ENCODE results near the gene RFX3.

Gene RFX3

DNA sequence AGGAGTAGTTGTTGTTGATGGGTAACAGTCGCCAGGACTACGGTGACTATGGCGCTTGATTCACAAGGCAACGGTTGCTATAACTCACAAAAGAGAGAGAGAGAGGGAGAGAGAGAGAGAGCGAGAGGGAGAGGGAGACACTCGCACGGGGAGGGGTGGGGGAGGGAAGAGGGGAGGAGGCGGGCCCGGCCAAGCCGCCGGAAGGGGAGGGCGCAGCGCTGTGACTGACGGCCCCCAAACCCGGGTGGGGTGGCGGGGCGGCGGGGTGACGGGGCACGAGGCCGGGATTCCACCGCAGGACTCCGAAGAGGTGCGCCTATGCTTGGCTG lies at the start of gene RFX3:
RFX3 (minus strand) TSS at position 166 of the 329 bp plus-strand sequence. CDS start 130,413 bp downstream, outside the sequence.
- peak; percentile 94 for DNase-seq

DNA sequence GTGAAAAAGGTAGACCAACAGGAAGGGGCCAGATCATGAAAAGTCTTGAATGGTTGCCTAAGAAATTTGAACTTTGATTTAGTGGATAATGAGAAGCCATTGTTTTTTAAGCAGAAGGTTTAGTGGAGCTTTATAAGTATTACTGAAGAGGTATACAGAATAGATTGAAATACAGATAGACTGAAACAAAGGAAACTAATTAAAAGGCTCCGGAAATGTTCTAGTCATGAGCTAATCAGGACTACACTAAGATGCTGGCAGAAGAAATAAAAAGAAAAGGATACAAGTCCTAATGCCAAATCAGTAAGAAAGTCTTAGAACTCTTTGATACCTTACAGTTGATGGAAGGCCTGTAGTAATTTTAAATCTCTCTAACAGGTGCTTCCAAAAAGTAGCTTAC lies 45.7 kb upstream of the RFX3 start:
- DNase-seq = no peak

- DNase-seq = no peak
These were observed 43.7 kb upstream of the RFX3 start for GRCh38 chr9:3569529-3569928.

GRCh38 chr9:3567988-3568387 lies 42.2 kb upstream of the RFX3 start:
- no peak for DNase-seq

- no peak for DNase-seq
These were observed 27.4 kb upstream of the RFX3 start for GRCh38 chr9:3553076-3553765.

DNA sequence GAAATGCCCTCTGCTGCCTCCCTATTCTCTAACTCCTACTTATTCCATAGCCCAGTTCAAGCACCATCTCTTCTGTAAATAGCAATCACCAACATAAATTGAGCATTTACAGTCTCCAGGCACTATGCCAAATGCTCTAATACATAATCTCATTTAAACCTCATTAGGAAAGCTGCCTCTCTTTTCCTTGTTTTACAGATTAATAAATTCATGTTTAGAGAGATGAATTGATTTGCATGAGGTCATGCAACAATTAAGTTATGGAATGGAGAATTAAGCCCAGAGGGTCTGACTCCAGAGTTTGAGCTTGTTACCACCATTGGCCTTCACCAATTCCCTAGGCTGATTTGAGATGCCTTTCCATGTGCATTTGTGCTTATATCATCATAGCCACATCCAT lies 23.4 kb upstream of the RFX3 start:
- DNase-seq = no peak

DNA sequence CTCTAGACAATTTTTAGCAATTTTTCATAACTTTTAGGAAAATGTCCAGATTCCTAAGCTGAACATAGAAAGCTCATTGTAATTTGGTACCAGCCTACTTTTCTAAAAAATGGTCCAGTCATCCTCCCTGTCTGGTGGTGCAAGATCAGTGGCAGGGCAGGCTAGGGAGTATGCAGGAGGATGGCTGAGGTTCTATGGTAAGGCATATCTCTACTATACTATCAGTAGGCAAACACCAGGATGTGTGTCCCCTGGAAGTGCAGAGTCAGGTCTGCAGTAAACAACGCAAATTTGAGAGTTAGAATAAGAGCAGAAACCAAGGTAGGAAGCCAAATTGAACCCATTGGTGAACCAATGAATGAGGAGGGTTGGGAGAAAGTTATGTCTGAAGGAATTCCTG lies 22.8 kb upstream of the RFX3 start:
- no peak for DNase-seq

DNA sequence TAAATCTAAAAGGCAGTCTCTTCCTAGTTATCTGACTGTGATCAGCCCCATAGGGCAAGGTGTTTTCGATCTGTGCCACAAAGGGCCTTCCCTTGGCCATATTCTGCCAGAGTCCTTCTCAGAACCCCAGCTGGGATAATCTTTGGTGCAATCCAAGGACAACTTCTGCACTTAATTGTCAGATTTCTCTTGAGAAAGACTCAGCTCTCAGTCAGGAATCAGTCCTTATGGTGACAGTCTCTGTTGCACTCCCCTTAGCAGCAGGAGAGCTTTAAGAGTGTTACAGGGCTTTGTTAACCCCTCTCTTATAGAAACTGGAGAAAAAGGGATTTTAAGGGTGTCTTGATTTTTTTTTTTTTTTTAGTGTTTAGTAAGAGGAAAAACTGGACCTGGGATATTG lies 15.4 kb upstream of the RFX3 start:
- no peak for DNase-seq

DNA sequence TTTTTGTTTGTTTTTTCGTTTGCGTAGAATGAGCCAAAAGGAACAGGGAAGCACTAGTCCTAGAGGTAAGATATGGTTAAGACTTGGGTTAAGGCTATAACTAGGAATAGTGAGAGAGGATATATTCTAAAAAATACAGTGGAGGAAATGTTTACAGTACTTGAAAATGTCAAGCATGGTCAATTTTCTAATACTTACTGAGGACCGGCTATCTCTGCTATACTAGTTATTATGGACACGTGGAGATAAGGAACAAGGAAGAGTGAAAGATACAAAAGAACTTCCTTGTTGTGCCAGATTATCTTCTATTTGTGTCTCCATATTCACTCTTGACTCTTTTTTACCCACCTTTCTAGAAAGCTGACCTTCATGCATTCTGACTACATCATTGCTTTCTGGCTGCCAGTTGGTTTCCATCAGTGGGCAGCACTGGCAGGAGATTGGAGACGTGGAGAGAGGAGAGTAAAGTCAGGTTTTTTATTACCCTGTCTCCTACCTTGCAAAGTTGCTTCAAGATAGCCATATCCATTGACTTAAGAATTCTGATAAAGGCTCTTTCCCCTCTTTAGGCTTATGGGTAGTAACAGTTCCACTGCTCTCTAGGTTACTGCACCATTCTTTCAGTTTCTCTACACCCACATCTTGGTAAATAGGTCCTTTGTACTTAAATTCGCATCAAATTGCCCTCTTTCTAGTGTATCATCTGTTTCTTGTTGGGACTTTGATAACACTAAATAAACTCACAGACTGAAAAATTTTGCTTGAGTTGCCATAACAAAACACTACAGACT lies 9.0 kb upstream of the RFX3 start:
- no peak for DNase-seq

GRCh38 chr9:3532158-3532557 lies 6.4 kb upstream of the RFX3 start:
- no peak for DNase-seq

DNA sequence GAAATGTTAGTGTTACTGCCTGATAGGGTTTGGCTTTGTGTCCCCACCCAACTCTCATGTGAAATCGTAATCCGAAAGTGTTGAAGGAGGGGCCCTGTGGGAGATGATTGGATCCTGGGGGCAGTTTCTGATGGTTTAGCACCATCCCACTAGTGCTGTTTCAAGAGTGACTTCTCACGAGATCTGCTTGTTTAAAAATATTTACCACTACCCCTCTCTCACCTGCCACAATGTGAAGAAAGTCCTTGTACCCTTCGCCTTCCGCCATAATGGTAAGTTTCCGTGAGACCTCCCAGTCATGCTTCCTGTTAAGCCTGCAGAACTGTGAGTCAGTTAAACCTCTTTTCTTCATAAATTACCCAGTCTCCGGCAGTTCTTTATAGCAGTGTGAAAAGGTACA lies 2.6 kb upstream of the RFX3 start:
- peak; percentile 53 for DNase-seq

DNA sequence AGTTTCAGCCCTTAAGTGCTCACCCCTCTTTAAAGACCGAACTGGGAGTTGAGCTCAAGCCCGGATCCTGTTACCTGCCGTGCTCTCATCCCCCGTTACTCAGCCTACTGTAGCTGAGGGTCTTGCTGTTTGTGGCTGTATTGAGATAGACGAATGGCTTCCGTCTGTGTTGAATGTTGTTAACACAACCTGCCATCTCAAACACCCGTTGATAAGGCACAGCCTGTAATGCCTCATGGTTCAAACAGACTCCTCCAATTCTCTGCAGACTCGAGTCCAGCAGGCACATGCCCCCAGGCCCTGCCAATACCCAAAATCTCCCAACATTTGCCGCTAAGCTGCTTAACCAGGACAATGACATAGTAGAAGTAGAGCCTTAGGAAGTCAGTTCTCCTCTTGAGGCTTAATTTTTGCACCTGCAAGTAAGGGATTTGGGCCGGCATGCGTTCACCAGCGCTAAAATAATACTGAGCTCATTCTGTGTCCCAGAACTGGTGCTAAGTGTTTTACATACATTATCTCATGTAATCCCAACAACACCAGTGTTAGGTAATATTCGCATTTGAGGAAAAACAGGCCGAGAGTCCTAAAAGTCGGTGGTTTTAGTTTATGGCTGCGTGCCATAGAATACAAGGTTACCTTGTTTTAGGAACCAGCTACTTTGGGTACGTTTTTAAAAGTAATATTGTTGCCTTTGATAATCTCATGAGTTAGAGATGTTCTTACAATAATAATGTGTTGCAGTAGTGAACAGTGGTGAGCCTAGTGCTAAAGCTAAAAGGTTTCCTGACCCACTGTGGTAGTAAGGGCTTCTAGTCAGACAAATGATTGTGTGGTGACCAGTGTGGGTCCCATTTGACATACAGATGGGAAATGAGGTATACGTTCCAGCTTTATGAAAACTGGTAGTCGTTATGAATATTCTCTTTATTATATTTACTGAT lies 1.5 kb upstream of the RFX3 start:
- no peak for DNase-seq

- DNase-seq = peak; percentile 91
These were observed 580 bp upstream of the RFX3 start for GRCh38 chr9:3526165-3526996.

DNA sequence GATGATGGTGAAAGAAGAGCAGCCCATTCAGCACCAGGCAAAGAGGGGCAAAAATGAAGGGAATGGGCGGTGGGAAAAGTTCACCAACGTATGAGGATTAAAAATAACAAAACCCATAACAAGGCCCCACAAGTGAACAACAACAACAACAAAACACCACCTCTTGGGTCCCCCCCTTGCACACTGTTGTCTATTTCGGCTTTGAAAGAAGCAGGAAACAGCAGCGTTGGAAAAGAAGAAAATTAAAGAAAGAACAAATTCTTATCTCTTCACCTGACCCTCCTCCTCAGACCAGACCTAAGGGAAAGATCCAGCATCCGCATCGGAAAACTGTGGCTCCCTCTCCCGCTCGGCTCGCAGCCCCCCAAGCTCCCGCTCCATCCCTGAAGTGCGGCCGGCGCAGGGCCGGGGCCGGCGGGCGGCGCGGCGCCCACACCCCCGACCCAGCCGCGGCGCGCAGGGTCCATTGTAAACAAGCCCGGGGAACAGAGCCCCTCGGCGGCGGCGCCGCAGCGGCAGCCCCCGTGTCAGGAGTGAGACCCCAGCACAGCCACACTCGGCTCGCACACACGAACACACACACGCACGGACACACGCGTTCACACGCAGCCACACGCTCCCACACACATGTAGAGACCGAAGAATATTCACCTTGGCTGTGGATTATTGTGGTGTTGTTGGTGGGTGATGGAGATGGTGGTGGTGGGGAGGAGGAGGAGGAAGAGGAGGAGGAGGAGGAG lies 535 bp downstream of the RFX3 start:
- DNase-seq = no peak

GRCh38 chr9:3521966-3522365 lies 3.8 kb downstream of the RFX3 start:
- DNase-seq = no peak

DNA sequence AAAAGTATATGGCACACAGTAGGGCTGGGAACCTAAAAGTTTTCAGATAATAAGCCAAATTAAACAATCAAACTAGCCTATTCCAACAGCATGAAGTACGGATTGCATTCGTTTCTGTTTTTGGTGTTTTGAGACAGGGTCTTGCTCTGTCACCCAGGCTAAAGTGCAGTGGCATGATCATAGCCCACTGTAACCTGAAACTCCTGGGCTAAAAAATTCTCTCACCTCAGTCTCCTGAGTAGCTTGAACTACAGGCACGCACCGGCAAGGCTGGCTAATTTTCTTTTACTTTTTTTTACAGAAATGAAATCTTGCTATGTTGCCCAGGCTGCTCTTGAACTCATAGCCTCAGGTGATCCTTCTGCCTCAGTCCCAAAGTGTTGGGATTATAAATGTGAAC lies 5.2 kb downstream of the RFX3 start:
- DNase-seq = no peak

- DNase-seq = no peak
These were observed 8.3 kb downstream of the RFX3 start for GRCh38 chr9:3517377-3518048.

DNA sequence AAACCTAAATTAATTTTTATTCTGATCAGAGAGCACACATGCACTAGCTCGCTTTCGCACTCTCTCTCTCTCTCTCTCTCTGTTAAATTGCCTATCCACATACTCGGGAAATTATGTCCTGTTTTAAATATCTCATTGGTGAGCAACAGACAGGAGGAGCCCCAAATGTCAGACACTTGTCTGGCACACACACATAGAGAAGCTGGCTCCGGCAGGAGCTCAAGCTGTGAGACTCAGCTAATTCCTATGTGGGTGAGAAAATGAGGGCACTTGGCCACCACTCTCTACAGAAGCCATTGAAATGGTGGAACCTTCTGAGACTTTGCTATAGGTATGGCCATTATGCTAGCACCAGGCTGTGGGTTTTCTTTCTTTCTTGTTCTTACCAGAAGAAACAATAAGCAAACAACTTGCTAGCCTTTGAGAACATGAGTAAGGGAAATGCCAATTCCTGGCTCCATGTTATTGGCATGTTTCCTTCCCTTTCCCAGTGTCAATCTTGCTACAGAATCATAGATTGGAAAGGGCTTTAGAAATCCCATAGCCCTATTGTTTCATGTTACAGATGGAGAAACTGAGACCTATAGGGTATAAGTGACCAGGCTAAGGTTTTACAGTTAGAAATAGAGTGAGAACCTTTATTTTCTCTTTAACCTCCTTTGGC lies 9.0 kb downstream of the RFX3 start:
- DNase-seq = no peak

GRCh38 chr9:3515405-3515804 lies 10.4 kb downstream of the RFX3 start:
- DNase-seq = no peak

GRCh38 chr9:3514786-3515185 lies 11.0 kb downstream of the RFX3 start:
- no peak for DNase-seq
